HK-2 (cell line): ENCODE data around the gene ARAP2.

Source experiments
- DNase-seq: peaks from one replicate; pipeline ENCODE4 v3.0.0-alpha.2; 2018; ENCODE audit not compliant: unreplicated experiment

Gene ARAP2

DNA sequence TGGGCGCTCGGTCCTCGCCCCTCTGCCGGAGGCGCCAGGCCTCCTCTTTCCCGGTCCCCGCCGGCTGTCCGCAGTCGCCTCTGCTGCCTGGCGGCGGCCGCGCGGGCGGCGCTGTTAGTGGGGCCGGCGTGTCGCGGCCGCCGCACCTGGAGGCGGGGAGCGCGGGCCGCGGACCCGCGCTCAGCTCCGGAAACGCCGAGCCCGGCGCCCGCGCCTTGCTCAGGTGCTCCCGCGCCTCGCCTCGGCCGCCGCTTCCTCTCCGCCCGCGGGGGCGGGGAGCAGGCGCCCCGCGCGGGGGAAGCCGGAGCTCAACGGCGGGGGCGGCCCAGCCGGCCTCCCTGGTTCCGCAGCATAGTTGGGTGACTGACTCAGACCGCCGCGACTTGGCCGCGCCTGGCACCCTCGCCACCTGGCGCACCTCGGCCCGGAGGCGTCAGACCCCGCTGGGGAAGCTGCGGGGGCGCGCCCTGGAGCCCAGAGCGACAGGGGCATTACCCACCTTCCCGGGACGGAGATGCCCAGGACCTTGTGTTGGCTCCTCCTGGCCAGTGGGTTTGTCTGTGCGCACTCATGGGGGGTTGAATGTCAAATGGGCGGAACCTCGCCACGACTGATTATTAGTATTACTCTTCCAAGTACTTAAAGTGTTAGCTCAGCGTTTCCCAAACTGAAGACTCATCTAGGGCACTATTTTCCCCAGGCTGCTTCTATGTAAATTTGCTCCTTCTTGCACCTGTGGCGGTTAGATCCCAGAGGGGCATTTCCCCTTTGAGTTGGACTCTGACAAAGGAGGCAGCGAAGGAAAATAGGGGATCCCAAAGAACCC, at the start of gene ARAP2:
Gene ARAP2, minus strand, starts transcription at position 258 of the 826 bp plus-strand sequence. CDS start 15,028 bp downstream, outside the sequence.
- DNase-seq = peak; percentile 77

GRCh38 chr4:36292556-36293188, 48.4 kb upstream of the ARAP2 start:
- no peak for DNase-seq

DNA sequence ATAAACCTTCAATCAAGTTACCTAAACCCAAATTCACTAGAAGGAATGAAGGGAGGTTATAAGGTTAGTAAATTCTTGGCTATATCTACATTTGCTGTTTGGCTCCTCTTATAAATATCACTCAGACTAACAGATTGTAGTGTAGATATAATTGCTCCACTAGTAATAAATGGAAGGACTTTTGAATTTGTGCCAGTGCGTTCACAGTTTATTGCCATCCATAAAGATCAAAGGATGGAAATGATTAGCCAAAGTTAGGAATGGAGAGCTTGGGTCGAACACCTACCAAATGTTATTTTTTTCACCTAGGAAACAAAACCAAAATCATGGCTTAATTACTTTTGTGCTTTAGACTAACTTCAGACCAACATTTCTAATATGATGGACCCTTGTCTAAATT, 46.3 kb upstream of the ARAP2 start:
- DNase-seq = no peak

DNA sequence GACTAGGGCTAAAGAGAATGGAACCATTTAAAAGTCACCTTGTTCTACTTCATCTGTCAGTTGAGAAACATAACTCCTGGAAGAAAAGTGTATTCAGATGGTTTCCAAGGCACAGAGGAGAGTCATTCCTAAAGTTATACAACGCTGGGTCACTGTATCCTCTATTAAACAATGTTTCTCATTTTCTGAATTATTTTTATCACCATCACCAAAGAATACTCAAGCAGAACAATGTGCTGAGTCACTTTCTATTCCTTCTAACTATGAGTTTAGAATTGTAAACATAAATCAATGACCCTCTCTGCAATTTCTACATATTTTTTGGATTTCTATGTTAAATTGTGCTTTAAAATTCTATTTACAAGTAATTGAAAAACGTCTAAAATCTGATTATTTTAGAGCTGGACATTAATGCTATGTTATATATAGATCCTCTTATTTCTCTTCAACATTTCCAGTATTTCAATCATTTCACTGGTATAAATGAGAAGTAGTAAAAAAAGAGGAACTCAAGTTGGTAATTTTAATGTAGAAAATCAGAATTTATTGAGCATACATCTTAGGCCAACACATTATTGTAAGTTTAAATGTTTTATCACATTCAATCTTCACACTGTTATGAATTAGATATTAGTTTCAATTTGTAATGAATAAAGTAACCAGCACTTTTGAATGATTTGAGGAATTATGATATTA, 44.6 kb upstream of the ARAP2 start:
- no peak for DNase-seq

GRCh38 chr4:36286481-36286871, 42.2 kb upstream of the ARAP2 start:
- no peak for DNase-seq

- DNase-seq = no peak
These were observed 41.6 kb upstream of the ARAP2 start for GRCh38 chr4:36285784-36286480.

DNA sequence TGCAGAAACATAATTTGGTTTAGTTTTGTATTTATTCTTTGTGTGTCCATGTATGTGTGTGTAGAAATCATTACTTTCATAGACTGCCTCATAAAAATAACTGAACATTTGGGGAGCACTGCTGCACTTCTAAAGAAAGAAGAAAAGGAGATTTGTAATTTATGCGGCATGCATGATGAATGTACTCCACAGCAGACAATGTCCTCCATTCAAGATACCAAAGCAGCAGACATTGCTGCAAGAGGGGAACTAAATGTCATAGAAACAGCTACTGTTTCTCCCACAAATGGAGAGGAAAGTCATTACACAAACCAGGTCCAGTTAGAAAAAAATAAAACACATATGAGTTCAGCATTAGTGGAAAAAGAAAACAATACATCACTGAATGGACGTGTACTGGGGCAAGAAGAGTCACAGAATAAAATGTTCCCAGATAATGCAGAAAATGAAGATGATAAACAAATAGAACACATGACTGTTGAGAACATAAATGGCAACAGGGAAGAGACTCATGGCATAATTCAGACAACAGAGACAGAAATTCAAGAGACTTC, 39.7 kb upstream of the ARAP2 start:
- no peak for DNase-seq

- DNase-seq = no peak
These were observed 38.3 kb upstream of the ARAP2 start for GRCh38 chr4:36282503-36283030.

- DNase-seq = no peak
These were observed 37.2 kb upstream of the ARAP2 start, which contains the start of gene DTHD1 for GRCh38 chr4:36281384-36282106. TSS of gene DTHD1 (plus strand) at chr4:36281616. CDS start at chr4:36281759, 143 bp downstream.

DNA sequence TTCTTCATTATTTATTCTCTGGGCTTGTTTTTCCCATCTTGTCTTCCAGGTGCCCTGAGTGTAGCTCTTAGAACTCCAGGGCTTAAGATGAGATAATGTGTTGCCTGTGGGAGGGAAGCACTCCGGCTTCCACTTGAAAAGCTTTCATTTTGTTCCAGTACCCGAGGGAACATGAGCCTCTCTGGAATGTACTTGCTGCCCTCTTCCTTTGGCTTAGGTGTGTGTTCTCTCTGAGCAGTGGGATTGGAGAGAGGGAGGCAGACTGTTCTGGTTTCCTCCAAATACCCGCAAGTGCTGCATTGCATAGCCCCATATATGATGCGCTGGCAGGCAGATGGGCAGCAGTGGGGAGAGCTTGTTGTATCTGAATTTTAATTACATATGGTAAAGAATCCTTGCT, 36.2 kb upstream of the ARAP2 start:
- DNase-seq = no peak

DNA sequence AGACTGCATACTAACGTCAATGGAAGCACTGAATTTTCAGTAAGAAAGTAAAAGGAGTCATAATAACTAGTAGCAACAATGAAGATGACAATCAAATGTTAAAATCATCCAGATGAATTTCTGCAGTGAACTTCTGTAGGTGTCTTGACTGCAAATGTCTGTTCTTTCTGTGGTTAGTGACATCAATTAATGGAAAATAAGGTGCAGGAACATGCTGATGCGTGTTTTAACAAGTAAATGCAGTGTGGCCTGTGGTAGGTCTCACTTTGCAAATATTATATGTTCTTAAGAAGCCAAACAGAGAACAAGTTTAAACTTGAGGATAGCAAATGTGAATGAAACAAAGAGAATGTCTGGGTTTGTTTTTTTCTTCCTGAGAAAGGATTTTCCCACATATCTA, 34.5 kb upstream of the ARAP2 start:
- no peak for DNase-seq

DNA sequence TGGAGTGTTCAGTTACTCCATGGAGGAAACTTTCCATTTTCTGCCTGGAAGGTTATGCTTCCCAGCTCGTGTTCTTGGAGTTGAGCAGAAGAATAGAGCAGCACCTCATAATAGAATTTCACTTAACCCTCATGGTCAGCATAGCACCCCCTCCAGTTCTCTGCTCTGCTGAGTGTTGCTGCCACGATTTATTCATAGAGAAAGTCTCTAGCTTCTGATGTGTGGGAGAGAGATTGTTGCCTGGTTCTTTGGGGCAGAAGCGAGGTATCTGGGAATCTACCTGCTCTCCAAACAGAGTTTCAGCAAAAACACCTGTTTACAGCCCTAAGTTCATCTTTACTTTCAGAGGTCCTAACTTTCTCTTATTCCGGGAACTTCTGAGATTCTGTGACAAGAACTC, 33.2 kb upstream of the ARAP2 start:
- DNase-seq = no peak

- DNase-seq = no peak
These were observed 29.8 kb upstream of the ARAP2 start for GRCh38 chr4:36274158-36274557.

DNA sequence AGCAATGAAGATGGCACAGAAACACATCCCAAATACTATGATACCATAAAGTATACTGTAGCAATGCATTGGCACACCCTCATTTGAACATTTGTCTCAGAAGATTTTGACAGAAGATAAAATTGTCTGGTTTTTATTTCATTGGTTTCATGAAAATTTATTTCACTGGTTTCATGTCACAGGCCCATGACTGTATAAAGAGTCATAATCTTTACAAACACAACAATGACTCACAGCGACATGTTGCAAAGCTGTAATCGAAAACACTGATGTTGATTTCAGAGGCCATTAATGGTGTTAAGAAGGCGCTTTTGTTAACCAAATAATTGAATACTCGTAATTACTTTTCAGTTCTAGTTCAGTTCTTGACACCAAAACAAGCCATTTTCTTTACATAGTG, 29.0 kb upstream of the ARAP2 start:
- DNase-seq = no peak

GRCh38 chr4:36269533-36270173, 25.3 kb upstream of the ARAP2 start:
- no peak for DNase-seq

- no peak for DNase-seq
These were observed 24.8 kb upstream of the ARAP2 start for GRCh38 chr4:36269101-36269500.

DNA sequence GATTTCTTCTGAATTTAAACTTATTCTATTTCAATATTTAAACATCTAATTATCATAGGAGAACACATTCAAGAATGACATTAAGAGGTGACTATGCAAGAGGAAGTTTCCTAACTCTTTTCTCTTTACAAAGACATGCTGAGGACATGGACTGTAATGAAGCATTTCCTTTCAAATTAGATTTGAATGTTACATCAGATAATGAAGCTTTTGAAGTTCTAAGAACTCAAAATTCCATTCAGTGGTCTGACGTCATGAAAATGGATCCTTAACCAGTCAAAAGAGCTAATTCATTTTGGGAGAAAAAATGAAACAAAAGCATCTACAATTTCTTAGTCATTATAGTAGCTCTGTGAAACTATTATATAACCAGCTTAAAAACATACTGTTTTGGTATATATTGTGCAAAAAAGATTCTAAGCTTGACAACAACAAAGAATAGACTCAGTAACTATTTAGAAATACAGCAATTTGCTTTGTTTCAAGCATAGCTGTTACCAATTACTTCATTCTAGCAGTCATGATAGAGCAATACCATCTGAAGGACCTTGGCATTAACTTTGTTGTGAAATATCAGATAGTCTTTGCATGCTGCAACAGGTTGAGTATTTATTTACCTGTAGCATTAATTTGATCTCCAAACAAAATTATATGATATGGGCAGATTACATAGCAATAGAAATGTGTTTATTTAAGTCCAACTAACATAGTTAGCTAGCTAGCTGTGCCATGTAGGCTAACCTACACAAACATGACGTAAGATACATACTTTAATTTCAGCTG, 23.4 kb upstream of the ARAP2 start:
- DNase-seq = no peak

GRCh38 chr4:36264207-36264826, 20.0 kb upstream of the ARAP2 start:
- DNase-seq = no peak

- DNase-seq = no peak
These were observed 16.4 kb upstream of the ARAP2 start for GRCh38 chr4:36260731-36261130.
